ENCODE results near the gene RPL7L1.
A peak's percentile ranks its signal among the peaks of the same experiment; 100 is the strongest.

Gene RPL7L1

DNA sequence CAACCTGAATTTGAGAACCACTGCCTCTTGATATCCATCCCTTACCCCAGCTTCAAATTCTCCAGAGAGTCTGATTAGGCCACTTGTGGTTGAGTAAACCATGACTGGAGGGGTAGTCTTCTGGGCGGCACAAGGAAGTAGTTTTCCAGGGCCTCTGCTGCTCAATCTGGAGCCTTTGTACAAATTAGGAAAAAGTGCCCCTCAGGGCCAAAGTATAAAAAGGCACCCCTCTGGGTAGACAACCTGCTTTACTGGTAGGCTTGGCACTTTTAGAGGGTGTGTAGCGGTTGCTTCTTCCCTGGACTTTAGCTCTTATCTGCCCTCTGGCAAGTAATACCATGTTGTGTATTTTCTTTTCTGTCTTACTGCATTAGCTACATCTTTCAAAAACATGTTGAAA is 32.9 kb upstream of the RPL7L1 start:
- no peak overlapping the region for H3K4me3 Mint-ChIP-seq
- H3K9me3 Mint-ChIP-seq: no peaks in the 10 kb centered on the region
- no peak for DNase-seq
- peaks cover 6% of the 10 kb centered on the region for H3K4me1 Mint-ChIP-seq
- H3K36me3 Mint-ChIP-seq (ENCODE audit: low read depth): peaks cover 18% of the 10 kb centered on the region
- no peak overlapping the region for H3K27ac Mint-ChIP-seq
- no peaks in the 10 kb centered on the region for H3K27me3 Mint-ChIP-seq (ENCODE audit: low read depth, poor library complexity)
- TF ChIP-seq, protein P1, sequence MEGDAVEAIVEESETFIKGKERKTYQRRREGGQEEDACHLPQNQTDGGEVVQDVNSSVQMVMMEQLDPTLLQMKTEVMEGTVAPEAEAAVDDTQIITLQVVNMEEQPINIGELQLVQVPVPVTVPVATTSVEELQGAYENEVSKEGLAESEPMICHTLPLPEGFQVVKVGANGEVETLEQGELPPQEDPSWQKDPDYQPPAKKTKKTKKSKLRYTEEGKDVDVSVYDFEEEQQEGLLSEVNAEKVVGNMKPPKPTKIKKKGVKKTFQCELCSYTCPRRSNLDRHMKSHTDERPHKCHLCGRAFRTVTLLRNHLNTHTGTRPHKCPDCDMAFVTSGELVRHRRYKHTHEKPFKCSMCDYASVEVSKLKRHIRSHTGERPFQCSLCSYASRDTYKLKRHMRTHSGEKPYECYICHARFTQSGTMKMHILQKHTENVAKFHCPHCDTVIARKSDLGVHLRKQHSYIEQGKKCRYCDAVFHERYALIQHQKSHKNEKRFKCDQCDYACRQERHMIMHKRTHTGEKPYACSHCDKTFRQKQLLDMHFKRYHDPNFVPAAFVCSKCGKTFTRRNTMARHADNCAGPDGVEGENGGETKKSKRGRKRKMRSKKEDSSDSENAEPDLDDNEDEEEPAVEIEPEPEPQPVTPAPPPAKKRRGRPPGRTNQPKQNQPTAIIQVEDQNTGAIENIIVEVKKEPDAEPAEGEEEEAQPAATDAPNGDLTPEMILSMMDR (IDR thresholded peaks at IDR 0.05): no peak

DNA sequence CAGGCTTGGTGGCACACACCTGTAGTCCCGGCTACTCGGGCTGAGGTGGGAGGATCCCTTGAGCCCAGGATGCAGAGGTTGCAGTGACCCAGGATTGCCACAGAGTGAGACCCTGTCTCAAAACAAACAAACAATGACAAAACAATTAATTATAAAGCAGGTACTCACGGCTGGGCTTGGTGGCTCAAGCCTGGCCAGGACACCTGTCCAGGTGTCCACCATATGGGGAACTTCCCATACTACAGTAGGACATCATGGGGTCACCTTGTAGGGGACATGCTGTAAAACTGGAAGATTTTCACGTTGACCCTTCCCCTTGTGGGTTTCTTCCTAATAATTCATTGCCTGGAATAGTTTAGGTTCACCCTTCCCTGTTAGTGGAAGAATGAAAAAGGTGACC is 30.7 kb upstream of the RPL7L1 start:
- Mint-ChIP-seq H3K4me3 (no peak overlapping the region), H3K27me3 (ENCODE audit: low read depth, poor library complexity) (no peaks in the 10 kb centered on the region), H3K9me3 (no peaks in the 10 kb centered on the region), H3K27ac (no peak overlapping the region), H3K36me3 (ENCODE audit: low read depth) (peaks cover 14% of the 10 kb centered on the region), H3K4me1 (no peaks in the 10 kb centered on the region)
- DNase-seq: no peak
- TF ChIP-seq, protein P1 (IDR thresholded peaks at IDR 0.05): no peak

DNA sequence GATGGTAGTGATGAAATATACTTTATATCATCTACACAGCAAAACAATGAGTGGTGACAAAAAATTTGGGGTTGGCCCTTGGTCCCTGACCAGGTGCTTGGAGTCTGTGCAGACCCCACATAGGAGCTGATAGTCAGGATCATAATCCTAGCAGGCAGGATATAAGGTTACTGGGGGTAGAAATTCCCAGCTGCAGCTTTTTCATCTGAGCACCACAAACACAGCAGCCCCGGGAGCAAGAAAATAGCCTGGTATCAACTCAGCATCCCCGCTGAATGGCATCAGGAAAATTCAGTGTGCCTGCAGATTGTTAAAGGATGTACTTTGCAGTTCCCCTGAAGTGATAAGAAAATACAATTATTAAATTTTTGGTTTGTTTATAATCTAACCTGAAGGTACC is 27.8 kb upstream of the RPL7L1 start:
- TF ChIP-seq, protein P1 (IDR thresholded peaks at IDR 0.05): no peak
- Mint-ChIP-seq H3K4me1 (no peaks in the 10 kb centered on the region), H3K4me3 (no peak overlapping the region), H3K36me3 (ENCODE audit: low read depth) (peaks cover 14% of the 10 kb centered on the region), H3K27me3 (ENCODE audit: low read depth, poor library complexity) (no peaks in the 10 kb centered on the region), H3K27ac (no peak overlapping the region), H3K9me3 (no peaks in the 10 kb centered on the region)
- no peak for DNase-seq

DNA sequence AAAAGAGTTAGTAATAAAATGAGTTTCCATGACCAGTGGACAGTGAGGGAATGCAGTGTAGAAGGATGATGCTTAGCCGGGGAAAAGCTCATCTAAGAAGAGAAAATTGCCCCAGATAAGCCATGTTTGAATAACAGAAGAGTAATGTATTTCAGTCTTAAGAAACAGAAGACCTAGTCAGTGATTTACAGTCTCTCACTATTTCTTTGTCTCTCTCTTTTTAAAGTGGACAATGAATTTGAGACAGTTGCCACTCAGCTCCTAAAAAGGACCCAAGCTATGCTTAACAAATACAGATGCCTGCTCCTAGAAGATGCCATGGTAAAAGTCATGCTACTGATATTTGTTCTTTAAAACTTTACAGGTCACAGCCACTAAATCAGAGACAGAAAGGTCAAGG is 19.4 kb upstream of the RPL7L1 start:
- peaks cover 49% of the 10 kb centered on the region for H3K36me3 Mint-ChIP-seq (ENCODE audit: low read depth)
- H3K27ac Mint-ChIP-seq: peak overlapping the region; percentile 60
- H3K27me3 Mint-ChIP-seq (ENCODE audit: low read depth, poor library complexity): no peaks in the 10 kb centered on the region
- TF ChIP-seq, protein P1 (IDR thresholded peaks at IDR 0.05): no peak
- H3K4me3 Mint-ChIP-seq: no peak overlapping the region
- no peaks in the 10 kb centered on the region for H3K9me3 Mint-ChIP-seq
- no peak for DNase-seq
- no peaks in the 10 kb centered on the region for H3K4me1 Mint-ChIP-seq

DNA sequence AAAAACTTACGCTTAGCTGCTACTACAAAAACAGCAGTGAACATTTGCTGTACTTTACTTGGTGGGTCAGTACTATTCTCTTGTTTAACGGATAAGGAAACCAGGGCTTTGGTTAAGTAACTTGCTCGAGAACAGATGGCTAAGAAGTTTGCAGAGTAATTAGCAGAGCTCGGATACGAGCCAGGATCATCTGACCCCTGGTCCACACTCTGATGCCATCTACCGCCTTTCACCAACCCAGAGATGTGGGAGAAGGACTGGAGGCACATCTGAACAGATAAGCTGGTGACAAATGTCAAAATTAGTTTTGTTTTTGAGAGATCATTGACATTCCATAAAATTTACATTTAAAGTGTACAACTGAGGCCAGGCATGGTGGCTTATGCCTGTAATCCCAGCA is 18.9 kb upstream of the RPL7L1 start:
- Mint-ChIP-seq H3K4me3 (no peak overlapping the region), H3K9me3 (no peaks in the 10 kb centered on the region), H3K27me3 (ENCODE audit: low read depth, poor library complexity) (no peaks in the 10 kb centered on the region), H3K4me1 (no peaks in the 10 kb centered on the region), H3K27ac (no peak overlapping the region), H3K36me3 (ENCODE audit: low read depth) (peaks cover 45% of the 10 kb centered on the region)
- no peak for DNase-seq
- TF ChIP-seq, protein P1 (IDR thresholded peaks at IDR 0.05): no peak

DNA sequence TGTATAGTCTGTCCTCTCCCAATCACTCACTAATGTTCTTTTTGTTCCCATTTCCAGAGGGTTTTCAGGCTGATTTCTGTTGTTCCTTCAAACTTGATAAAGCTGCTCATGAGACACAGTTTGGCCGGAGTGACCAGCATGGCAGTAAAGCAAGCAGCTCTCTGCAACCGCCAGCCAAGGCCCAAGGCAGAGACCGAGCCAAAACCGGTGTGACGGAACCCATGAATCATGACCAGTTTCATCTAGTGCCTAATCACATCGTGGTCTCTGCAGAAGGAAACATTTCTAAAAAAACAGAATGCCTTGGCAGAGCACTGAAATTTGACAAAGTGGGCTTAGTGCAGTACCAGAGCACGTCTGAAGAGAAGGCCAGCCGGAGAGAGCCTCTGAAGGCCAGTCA is 14.8 kb upstream of the RPL7L1 start:
- Mint-ChIP-seq H3K9me3 (no peaks in the 10 kb centered on the region), H3K4me3 (no peak overlapping the region), H3K27me3 (ENCODE audit: low read depth, poor library complexity) (no peaks in the 10 kb centered on the region), H3K36me3 (ENCODE audit: low read depth) (peaks cover 30% of the 10 kb centered on the region), H3K27ac (peak overlapping the region; percentile 55), H3K4me1 (no peaks in the 10 kb centered on the region)
- DNase-seq: no peak
- TF ChIP-seq, protein P1 (IDR thresholded peaks at IDR 0.05): no peak

Measured in nephron progenitor cell (in vitro differentiated cells).